Nephron (organoid): ENCODE measurements around the gene MANSC1.
A peak's percentile ranks its signal among the peaks of the same experiment; 100 is the strongest.

Experiments used
- H3K27ac Mint-ChIP-seq, 3 experiments: 2 replicates each; pipeline ENCODE4 v1.8.0; 2020; ENCODE audit warnings: mixed read lengths in 3 of 3, mild to moderate bottlenecking in 2 of 3, moderate library complexity in 1 of 3
- H3K27me3 Mint-ChIP-seq: 2 replicates; pipeline ENCODE4 v1.8.0; 2021; ENCODE audit warnings: low read depth, mild to moderate bottlenecking, moderate library complexity, mixed read lengths
- H3K36me3 Mint-ChIP-seq: 2 replicates; pipeline ENCODE4 v1.8.0; 2020; ENCODE audit warnings: low read depth, mixed read lengths
- H3K4me1 Mint-ChIP-seq: 2 replicates; pipeline ENCODE4 v1.8.0; 2020; ENCODE audit warnings: mixed read lengths
- H3K4me3 Mint-ChIP-seq, 3 experiments: 2 replicates each; pipeline ENCODE4 v1.8.0; 2020; ENCODE audit warnings: mild to moderate bottlenecking in 3 of 3, mixed read lengths in 3 of 3, moderate library complexity in 2 of 3
- H3K9me3 Mint-ChIP-seq: 2 replicates; pipeline ENCODE4 v1.8.0; 2020; ENCODE audit warnings: mixed read lengths
- CTCF ChIP-seq, 3 experiments: fragments of 200-600 bp; sonication (generic); IDR thresholded peaks; one replicate each; pipeline ENCODE4 v1.5.0; 2021; ENCODE audit warnings: antibody characterized with exemption in 3 of 3; ENCODE audit not compliant: unreplicated experiment in 3 of 3

The MANSC1 gene

GRCh38 chr12:12393171-12393570 is 43.1 kb upstream of the MANSC1 start:
- H3K27me3 Mint-ChIP-seq, result no peaks in the 10 kb centered on the region
- no peak overlapping the region for H3K4me3 Mint-ChIP-seq
- H3K9me3 Mint-ChIP-seq, result no peaks in the 10 kb centered on the region
- no peaks in the 10 kb centered on the region for H3K36me3 Mint-ChIP-seq
- H3K4me1 Mint-ChIP-seq, result peaks cover 33% of the 10 kb centered on the region
- TF ChIP-seq CTCF (IDR thresholded peaks at IDR 0.05; ENCODE audit: unreplicated experiment in 3 of 3), result no peak
- no peak overlapping the region for H3K27ac Mint-ChIP-seq

GRCh38 chr12:12392413-12392812 is 42.4 kb upstream of the MANSC1 start:
- Mint-ChIP-seq H3K27ac (peak overlapping the region in 1 of 3 experiments; percentile 2), H3K9me3 (no peaks in the 10 kb centered on the region), H3K27me3 (no peaks in the 10 kb centered on the region), H3K4me1 (peaks cover 32% of the 10 kb centered on the region), H3K4me3 (no peak overlapping the region), H3K36me3 (no peaks in the 10 kb centered on the region)
- TF ChIP-seq CTCF (IDR thresholded peaks at IDR 0.05; ENCODE audit: unreplicated experiment in 3 of 3), result no peak

- no peak overlapping the region for H3K4me3 Mint-ChIP-seq
- peaks cover 13% of the 10 kb centered on the region for H3K36me3 Mint-ChIP-seq
- no peaks in the 10 kb centered on the region for H3K9me3 Mint-ChIP-seq
- peak overlapping the region in 1 of 3 experiments; percentile 50 for H3K27ac Mint-ChIP-seq
- peaks cover 25% of the 10 kb centered on the region for H3K4me1 Mint-ChIP-seq
- no peak for TF ChIP-seq CTCF (IDR thresholded peaks at IDR 0.05; ENCODE audit: unreplicated experiment in 3 of 3)
- no peaks in the 10 kb centered on the region for H3K27me3 Mint-ChIP-seq
Measured at GRCh38 chr12:12387501-12387900, 37.5 kb upstream of the MANSC1 start.

- H3K4me3 Mint-ChIP-seq, result no peak overlapping the region
- H3K4me1 Mint-ChIP-seq, result peaks cover 21% of the 10 kb centered on the region
- H3K27me3 Mint-ChIP-seq, result no peaks in the 10 kb centered on the region
- H3K27ac Mint-ChIP-seq, result peak overlapping the region; percentile 30 to 67 (median 45)
- no peak for TF ChIP-seq CTCF (IDR thresholded peaks at IDR 0.05; ENCODE audit: unreplicated experiment in 3 of 3)
- H3K36me3 Mint-ChIP-seq, result peaks cover 18% of the 10 kb centered on the region
- H3K9me3 Mint-ChIP-seq, result no peaks in the 10 kb centered on the region
Measured at GRCh38 chr12:12384571-12385340, 34.7 kb upstream of the MANSC1 start.

- H3K36me3 Mint-ChIP-seq, result peaks cover 23% of the 10 kb centered on the region
- H3K9me3 Mint-ChIP-seq, result no peaks in the 10 kb centered on the region
- H3K27me3 Mint-ChIP-seq, result no peaks in the 10 kb centered on the region
- H3K27ac Mint-ChIP-seq, result no peak overlapping the region
- no peak overlapping the region for H3K4me3 Mint-ChIP-seq
- TF ChIP-seq CTCF (IDR thresholded peaks at IDR 0.05; ENCODE audit: unreplicated experiment in 3 of 3), result no peak
- peaks cover 15% of the 10 kb centered on the region for H3K4me1 Mint-ChIP-seq
Measured at GRCh38 chr12:12381982-12382381, 31.9 kb upstream of the MANSC1 start.
